Measurements from ENCODE around the gene THRA.

- TF ChIP-seq FOXM1 (IDR thresholded peaks at IDR 0.05; ENCODE audit: borderline replicate concordance) (no peak), ELF4 (IDR thresholded peaks at IDR 0.05) (no peak), FOXA1 (IDR thresholded peaks at IDR 0.05) (no peak), FOXK2 (IDR thresholded peaks at IDR 0.05) (no peak), SP1 (IDR thresholded peaks at IDR 0.05) (no peak), HDGF (IDR thresholded peaks at IDR 0.05; ENCODE audit: borderline replicate concordance) (no peak), SUZ12 (IDR thresholded peaks at IDR 0.05) (no peak), LEF1 (IDR thresholded peaks at IDR 0.05; ENCODE audit: borderline replicate concordance) (no peak), PKNOX1 (IDR thresholded peaks at IDR 0.05) (no peak), TARDBP (IDR thresholded peaks at IDR 0.05) (no peak), CTBP1 (IDR thresholded peaks at IDR 0.05; ENCODE audit: borderline replicate concordance) (no peak), L3MBTL2 (conservative IDR thresholded peaks at IDR 0.05) (no peak), ZNF384 (IDR thresholded peaks at IDR 0.05) (no peak), ARNT (IDR thresholded peaks at IDR 0.05) (no peak)
These were observed 34.3 kb downstream of the THRA start for GRCh38 chr17:40097087-40097486.
